Type B pancreatic cell (in vitro differentiated cells): ENCODE results near the gene RAB40B. TPM values are rescaled to one million over a fixed set of nuclear protein-coding genes. Genes with fewer than 3 reads are reported as not detected.
A peak's percentile ranks its signal among the peaks of the same experiment; 100 is the strongest.
"Not testable (repeated sequence)": the region's sequence is repeated elsewhere in the genome, so short reads cannot be mapped to it uniquely, and the experiment has no call there.

Experiments used
- DNase-seq: peaks from one replicate; pipeline ENCODE4 v3.0.0; 2021; ENCODE audit warnings: mixed read lengths; ENCODE audit not compliant: unreplicated experiment; ENCODE audit errors: extremely low spot score
- H3K27ac Mint-ChIP-seq: 2 replicates; pipeline ENCODE4 v1.8.0; 2021; ENCODE audit warnings: mild to moderate bottlenecking, mixed read lengths
- H3K27me3 Mint-ChIP-seq: 2 replicates; pipeline ENCODE4 v1.8.0; 2021; ENCODE audit warnings: mixed read lengths
- H3K36me3 Mint-ChIP-seq: 2 replicates; pipeline ENCODE4 v1.8.0; 2021; ENCODE audit warnings: mixed read lengths
- H3K4me1 Mint-ChIP-seq: one replicate; pipeline ENCODE4 v1.8.0; 2021; ENCODE audit warnings: mixed read lengths; ENCODE audit not compliant: unreplicated experiment
- H3K4me3 Mint-ChIP-seq: 2 replicates; pipeline ENCODE4 v1.8.0; 2021; ENCODE audit warnings: mild to moderate bottlenecking, mixed read lengths
- H3K9me3 Mint-ChIP-seq: 2 replicates; pipeline ENCODE4 v1.8.0; 2021; ENCODE audit warnings: mixed read lengths
- long read RNA-seq: library from polyadenylated mRNA; unstranded; transcript quantifications from one replicate; pipeline ENCODE4 v2.0.0, GENCODE V29; 2020
- total RNA-seq: library from RNA; stranded (reverse); gene quantifications from 2 replicates; pipeline ENCODE4 v1.2.1, GENCODE V29; 2021; ENCODE audit warnings: low replicate concordance
- TF ChIP-seq, protein P1 (sequence below): fragments of 200-600 bp; sonication (generic); conservative IDR thresholded peaks from 2 replicates; pipeline ENCODE4 v1.5.0; 2021; ENCODE audit warnings: antibody characterized with exemption, mild to moderate bottlenecking

Gene RAB40B, protein sequence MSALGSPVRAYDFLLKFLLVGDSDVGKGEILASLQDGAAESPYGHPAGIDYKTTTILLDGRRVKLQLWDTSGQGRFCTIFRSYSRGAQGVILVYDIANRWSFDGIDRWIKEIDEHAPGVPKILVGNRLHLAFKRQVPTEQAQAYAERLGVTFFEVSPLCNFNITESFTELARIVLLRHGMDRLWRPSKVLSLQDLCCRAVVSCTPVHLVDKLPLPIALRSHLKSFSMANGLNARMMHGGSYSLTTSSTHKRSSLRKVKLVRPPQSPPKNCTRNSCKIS
- 16.7 and 18.9 TPM in 2 replicates for total RNA-seq
- long read RNA-seq, partial matches to known transcripts, result 0 of 2 reads
- long read RNA-seq, other reads (novel, unspliced or antisense), result 0 of 2 reads

DNA sequence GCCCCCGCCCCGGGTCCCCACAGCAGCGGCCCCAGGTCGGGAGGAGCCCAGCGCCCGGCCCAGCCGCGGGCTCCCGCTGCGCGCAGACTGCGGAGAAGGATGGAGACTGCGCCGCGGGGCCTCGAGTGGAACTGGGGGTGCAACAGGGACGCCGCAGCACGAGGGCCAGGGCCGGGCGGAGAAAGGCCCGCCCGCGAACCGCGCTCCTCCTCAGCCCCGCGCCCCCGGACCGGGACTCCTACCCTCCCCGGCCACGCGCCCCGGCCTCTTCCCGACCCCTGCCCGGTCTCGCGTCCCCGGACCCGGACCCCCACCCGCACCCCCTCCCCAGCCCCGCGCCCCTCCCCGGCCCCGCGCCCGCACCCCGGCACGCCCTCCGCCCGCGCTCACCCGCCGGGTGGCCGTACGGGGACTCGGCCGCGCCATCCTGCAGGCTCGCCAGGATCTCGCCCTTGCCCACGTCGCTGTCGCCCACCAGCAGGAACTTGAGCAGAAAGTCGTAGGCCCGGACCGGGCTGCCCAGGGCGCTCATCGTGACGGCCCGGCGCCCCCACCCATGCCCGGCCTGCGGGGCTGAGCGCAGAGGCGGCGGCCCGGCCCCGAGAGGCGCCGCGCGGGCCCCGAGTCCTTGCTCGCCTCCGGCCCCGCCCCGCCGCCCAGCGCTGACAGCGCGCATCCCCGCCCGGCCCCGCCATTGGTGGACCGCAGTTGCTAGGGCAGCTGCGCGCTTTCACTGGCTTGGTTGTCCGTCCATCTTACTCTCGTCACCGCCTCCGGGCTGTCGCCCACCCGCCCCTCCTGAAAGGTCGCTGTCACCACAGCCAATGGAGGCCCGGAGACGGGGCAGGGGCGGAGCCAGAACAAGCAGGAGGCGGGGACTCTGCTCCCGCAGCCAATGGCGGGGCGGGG is at the start of gene RAB40B:
RAB40B (minus strand) TSS at position 634 of the 909 bp plus-strand sequence; CDS start at position 532, 102 bp downstream.
- H3K4me3 Mint-ChIP-seq, result peak within 1 kb of the TSS; percentile 93
- H3K36me3 Mint-ChIP-seq, result peaks cover 9% of the 10 kb centered on the region
- peaks cover 15% of the 10 kb centered on the region for H3K27me3 Mint-ChIP-seq
- H3K9me3 Mint-ChIP-seq, result peaks cover 7% of the 10 kb centered on the region
- TF ChIP-seq, protein P1, sequence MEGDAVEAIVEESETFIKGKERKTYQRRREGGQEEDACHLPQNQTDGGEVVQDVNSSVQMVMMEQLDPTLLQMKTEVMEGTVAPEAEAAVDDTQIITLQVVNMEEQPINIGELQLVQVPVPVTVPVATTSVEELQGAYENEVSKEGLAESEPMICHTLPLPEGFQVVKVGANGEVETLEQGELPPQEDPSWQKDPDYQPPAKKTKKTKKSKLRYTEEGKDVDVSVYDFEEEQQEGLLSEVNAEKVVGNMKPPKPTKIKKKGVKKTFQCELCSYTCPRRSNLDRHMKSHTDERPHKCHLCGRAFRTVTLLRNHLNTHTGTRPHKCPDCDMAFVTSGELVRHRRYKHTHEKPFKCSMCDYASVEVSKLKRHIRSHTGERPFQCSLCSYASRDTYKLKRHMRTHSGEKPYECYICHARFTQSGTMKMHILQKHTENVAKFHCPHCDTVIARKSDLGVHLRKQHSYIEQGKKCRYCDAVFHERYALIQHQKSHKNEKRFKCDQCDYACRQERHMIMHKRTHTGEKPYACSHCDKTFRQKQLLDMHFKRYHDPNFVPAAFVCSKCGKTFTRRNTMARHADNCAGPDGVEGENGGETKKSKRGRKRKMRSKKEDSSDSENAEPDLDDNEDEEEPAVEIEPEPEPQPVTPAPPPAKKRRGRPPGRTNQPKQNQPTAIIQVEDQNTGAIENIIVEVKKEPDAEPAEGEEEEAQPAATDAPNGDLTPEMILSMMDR, result no peak
- DNase-seq, result peak; percentile 99
- H3K4me1 Mint-ChIP-seq, result peaks cover 3% of the 10 kb centered on the region
- peak within 1 kb of the TSS; percentile 36 for H3K27ac Mint-ChIP-seq

DNA sequence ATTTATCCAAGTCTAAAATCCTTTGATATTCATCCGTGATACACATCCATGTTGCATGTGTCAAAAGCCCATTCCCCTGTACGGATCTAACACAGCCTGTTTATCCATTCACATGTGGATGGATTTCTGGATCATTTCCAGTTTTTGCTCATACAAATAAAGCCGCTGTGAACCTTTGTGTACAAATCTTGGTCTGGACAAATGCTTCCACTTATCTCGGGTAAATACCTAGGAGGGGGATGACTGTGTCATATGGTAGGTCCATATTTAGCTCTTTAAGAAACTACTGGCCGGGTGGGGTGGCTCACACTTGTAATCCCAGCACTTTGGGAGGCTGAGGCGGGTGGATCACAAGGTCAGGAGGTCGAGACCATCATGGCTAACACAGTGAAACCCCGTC is 47.0 kb upstream of the RAB40B start:
- Mint-ChIP-seq H3K4me1 (no peaks in the 10 kb centered on the region), H3K9me3 (peaks cover 4% of the 10 kb centered on the region), H3K27me3 (no peaks in the 10 kb centered on the region), H3K36me3 (peaks cover 31% of the 10 kb centered on the region), H3K4me3 (peak overlapping the region; percentile 20), H3K27ac (no peak overlapping the region)
- no peak for DNase-seq
- TF ChIP-seq, protein P1, result no peak

DNA sequence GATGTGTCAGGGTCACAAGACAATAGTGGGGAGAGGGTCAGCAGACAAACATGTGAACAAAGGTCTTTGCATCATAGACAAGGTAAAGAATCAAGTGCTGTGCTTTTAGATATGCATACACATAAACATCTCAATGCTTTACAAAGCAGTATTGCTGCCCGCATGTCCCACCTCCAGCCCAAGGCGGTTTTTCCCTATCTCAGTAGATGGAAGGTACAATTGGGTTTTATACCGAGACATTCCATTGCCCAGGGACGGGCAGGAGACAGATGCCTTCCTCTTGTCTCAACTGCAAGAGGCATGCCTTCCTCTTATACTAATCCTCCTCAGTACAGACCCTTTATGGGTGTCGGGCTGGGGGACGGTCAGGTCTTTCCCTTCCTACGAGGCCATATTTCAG is 46.2 kb upstream of the RAB40B start:
- not testable (repeated sequence) for H3K4me3 Mint-ChIP-seq, H3K27ac Mint-ChIP-seq, H3K4me1 Mint-ChIP-seq, DNase-seq, H3K27me3 Mint-ChIP-seq, H3K9me3 Mint-ChIP-seq
- peaks cover 39% of the 10 kb centered on the region for H3K36me3 Mint-ChIP-seq

DNA sequence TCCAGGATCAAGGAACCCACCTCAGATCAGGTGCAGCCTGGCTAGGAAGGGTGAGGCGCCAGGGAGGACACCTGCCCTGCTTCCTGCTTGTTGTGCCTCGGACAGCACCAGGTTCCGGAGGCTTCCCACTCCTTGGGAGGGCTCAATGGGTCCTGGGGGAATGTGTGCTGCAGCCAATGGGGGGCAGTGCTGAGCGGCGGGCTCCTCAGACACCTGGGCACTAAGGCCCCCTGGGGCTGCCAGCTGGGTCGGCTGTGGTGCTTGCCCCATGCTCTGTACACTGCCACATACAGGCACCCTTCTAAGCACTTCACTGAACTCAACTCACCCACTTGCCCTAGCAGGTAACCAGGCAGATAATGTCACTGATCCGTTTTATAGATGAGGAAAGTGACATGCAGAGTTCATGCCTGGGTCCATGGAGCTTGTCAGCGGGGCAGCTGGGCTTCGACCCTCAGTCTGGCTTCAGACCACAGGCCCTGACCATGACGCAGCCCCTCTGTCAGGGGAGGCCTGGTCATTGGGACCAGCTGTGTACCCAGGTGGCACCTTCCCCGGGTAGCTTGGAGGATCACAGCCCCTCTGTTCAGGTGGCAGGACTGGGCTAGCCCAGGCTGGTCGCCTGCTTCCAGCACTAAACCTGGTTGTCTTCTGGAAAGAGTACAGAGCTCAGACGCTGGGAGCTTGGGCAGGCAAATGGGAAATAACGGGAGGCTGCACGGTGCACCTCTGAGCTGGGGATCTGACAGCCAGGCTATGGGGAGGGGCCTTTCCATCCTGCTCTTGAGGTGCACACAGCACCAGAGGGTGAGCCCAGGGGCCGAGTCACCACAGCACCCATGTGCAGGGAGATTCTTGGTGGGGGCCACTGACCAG is 45.1 kb upstream of the RAB40B start:
- Mint-ChIP-seq H3K27ac (no peak overlapping the region), H3K36me3 (peaks cover 39% of the 10 kb centered on the region), H3K27me3 (no peaks in the 10 kb centered on the region), H3K4me1 (no peaks in the 10 kb centered on the region), H3K4me3 (no peak overlapping the region), H3K9me3 (peaks cover 4% of the 10 kb centered on the region)
- TF ChIP-seq, protein P1, result no peak
- no peak for DNase-seq

DNA sequence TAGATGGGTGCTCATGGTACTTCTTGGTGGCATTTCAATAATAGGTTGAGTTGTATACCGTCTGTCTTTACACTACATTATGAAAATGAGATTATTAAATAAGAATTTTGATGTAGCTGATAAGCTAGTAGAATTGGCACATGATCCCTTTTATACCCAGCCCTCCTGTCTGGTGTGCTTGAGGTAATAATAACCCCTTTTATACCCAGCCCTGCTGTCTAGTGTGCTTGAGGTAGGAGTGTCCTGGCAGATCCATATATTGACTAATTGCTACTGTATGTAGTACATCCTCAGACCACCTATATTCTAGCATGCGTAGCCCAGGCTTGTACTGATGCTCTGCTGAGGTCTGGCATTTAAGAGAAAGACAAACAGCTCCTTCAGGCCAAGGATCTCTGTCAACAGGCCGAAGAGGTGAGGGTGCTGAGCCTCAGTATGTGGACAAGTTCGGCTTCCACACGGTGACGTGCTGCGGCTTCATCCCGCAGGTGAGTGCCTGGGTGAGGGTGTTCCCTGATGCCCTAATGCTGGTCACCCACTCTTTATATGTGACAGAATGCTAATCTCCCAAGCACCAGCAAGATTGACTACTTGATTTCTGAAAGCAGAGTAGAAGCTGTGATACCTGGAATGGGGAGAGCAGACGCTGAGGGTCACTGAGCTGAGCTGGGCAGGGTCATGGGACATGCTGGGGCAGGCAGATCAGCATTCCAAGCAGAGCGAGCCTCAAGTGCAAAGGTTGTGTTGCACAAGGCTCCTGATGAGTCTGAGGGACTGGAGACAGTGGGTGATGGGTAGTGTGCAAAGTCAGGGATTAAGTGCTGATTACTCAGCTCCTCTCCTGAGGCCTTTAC is 42.6 kb upstream of the RAB40B start:
- Mint-ChIP-seq H3K27ac (no peak overlapping the region), H3K4me1 (no peaks in the 10 kb centered on the region), H3K9me3 (peaks cover 1% of the 10 kb centered on the region), H3K27me3 (no peaks in the 10 kb centered on the region), H3K36me3 (peaks cover 37% of the 10 kb centered on the region), H3K4me3 (no peak overlapping the region)
- TF ChIP-seq, protein P1, result no peak
- no peak for DNase-seq
